GM19324 (cell line): ENCODE data around the gene FREM3.
"Not testable (repeated sequence)": the region's sequence is repeated elsewhere in the genome, so short reads cannot be mapped to it uniquely, and the experiment has no call there.

Source experiments
- ATAC-seq: cut with Tn5 transposase; IDR thresholded peaks from one replicate; pipeline ENCODE4 v1.9.1; 2021; ENCODE audit warnings: mild to moderate bottlenecking, moderate library complexity; ENCODE audit not compliant: unreplicated experiment, low FRiP score

Gene FREM3

GRCh38 chr4:143700416-143701352, at the start of gene FREM3:
Gene FREM3, minus strand, starts transcription at chr4:143700675. Its CDS starts 0 bp downstream, at chr4:143700675.
- no peak for ATAC-seq

DNA sequence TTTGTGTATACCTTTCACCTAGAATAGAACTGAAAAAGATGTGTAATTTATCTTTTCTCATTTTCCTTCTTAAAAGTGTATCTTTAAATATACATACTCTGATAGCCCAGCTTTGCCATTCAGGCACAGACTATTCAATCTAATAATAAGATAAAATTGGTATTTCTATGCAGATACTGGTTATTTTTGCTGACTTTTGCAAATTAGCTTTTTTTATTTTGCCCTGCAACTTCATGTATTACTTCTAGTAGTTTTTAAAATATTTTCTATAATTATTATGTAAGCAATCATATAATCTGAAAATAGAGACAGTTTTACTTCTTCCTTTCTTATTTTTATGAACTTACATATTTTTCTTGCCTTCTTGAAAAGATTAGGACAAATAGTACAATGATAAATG, 45.4 kb upstream of the FREM3 start:
- ATAC-seq, result no peak

GRCh38 chr4:143743591-143743990, 43.1 kb upstream of the FREM3 start:
- no peak for ATAC-seq

GRCh38 chr4:143742834-143743233, 42.4 kb upstream of the FREM3 start:
- no peak for ATAC-seq

DNA sequence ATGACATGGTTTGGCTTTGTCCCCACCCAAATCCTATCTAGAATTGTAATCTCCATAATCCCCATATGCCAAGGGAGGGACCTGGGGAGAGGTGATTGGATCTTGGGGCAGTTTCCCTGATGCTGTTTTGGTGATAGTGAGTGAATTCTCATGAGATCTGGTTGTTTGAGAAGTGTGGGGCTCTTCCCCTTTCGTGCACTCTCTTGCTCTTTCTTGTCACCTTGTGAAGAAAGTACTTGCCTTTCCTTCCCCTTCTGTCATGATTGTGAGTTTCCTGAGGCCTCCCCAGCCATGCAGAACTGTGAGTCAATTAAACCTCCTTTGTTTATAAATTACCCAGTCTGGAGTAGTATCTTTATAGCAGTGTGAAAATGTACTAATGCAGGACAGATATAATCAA, 36.4 kb upstream of the FREM3 start:
- no peak for ATAC-seq

DNA sequence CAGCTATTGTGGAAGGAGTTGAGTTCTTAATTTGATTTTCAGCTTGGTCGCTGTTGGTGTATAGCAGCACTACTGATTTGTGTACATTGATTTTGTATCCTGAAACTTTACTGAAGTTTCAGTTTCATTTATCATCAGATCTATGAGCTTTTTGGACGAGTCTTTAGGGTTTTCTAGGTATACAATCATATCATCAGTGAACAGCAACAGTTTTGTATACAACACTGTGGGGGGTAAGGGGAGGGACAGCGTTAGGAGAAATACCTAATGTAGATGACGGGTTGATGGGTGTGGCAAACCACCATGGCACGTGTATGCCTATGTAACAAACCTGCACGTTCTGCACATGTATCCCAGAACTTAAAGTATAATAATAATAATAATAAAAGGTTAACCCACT, 35.6 kb upstream of the FREM3 start:
- ATAC-seq, result not testable (repeated sequence)

GRCh38 chr4:143728166-143728565, 27.7 kb upstream of the FREM3 start:
- no peak for ATAC-seq

DNA sequence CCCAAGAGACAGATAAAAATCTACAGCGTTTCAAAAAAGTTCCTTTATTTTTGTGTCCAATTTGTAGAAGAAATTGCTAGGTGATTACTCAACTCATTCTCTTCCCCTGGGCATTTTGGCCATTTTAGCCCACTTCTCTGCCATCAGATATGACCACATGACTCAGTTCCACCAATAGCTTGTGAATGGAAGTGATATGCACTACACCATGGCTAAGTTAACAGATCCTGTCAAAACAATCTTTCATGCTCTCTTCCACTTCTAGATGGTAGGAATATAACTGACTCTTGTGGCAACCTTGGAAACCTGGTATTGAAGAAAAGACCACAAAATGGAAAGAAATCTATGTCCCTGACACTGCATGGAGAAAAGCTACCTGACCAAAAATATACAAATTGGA, 26.2 kb upstream of the FREM3 start:
- no peak for ATAC-seq

DNA sequence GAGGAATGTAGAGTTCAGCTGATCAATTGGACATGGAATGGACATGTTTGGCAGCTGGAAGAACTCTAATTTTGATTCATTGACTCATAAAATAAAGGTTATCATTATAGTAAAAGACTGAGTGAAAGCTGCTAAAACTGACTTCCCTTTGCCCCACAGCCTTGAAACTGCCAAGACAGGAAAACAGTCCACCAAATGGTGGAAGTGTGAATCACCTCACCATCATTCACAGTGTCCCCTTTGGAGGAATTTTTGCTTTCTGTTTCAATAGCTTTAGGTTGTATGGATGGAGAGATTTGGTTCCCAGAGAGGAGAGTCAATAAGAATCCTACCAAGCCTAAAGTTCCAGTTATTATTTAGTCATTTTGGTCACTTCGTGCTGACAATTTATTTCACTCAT, 20.8 kb upstream of the FREM3 start:
- no peak for ATAC-seq

DNA sequence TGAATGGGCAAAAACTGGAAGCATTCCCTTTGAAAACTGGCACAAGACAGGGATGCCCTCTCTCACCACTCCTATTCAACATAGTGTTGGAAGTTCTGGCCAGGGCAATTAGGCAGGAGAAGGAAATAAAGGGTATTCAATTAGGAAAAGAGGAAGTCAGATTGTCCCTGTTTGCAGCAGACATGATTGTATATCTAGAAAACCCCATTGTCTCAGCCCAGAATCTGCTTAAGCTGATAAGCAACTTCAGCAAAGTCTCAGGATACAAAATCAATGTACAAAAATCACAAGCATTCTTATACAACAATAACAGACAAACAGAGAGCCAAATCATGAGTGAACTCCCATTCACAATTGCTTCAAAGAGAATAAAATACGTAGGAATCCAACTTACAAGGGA, 18.3 kb upstream of the FREM3 start:
- ATAC-seq, result not testable (repeated sequence)

DNA sequence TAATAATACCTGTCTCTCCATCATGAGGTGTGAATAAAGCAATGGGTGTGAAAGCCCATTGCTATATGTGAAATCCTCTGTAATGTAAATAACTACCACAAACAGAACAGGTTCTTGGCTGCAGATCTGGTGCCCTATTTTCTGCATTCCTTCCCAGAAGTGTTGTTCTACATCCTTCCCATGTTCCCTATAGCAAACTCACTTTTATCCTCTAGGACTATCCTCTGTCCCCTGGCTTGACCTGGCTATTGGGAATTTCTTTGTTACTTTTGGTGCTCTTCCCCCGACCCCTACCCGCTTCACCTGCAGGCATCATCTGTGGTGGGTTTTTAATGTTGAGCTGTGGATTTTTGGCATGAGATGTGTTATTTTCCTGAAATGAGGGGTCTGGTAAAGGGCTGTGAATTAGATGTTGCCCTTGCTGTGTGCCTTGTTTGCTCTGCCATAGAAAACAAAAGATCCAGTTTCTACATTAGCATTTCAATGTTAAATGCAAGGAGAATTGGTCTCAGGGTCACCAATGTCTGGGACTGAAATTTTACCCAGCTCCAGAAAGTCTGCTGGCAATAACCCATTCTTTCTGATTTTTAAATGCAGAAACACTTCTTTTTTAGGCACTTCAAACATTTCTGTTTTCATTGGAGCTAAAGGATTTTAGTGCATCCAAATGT, 13.6 kb upstream of the FREM3 start:
- no peak for ATAC-seq

GRCh38 chr4:143713553-143713952, 13.1 kb upstream of the FREM3 start:
- ATAC-seq, result no peak

DNA sequence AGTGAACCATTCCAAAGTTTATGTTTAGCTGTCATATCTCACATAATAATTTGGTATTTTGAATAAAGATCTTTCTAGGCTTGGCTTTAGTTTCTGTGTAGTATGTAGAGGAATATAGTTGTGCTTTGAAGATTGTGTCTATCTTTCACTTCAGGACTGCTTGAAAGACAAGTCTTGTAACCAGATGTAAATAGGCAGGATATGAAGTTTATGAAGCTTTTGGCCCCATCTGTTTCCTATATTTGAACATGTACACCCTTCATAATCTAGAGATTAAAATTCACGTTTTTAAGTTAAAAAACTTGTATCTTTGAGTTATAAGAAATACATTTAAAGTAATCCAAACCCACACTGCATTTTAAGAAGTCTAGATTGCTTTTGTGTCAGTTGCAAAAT, 11.7 kb upstream of the FREM3 start:
- ATAC-seq, result no peak

DNA sequence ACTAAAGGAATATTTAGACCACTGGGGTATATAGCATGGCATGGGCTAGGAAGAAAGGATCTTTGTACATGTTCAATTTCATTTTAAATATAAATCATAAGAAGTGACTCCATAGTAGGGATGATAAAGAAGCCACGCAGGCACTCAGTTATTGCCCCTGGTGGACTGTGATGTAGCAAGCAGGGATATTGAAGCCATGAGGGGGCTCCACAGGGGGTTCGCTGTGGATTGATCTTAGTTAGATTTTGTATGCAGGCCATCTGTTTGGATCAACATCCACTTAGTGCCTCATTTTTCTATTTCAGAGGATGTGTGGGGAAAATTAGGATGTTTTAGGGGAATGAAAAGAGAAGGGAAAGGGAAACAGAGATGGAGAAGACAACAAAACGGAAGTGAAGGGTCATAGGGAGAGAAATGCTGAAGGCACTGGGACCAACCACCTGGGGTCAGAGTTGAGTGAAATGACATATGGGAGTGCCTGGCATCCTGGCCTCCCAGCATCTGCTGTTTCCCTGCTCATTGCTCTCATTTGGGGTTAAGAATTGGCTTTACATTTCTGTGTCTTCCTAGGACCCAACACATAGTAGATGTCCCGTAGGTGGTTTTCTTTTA, 11.2 kb upstream of the FREM3 start:
- ATAC-seq, result no peak

GRCh38 chr4:143701365-143701764, 890 bp upstream of the FREM3 start:
- no peak for ATAC-seq

DNA sequence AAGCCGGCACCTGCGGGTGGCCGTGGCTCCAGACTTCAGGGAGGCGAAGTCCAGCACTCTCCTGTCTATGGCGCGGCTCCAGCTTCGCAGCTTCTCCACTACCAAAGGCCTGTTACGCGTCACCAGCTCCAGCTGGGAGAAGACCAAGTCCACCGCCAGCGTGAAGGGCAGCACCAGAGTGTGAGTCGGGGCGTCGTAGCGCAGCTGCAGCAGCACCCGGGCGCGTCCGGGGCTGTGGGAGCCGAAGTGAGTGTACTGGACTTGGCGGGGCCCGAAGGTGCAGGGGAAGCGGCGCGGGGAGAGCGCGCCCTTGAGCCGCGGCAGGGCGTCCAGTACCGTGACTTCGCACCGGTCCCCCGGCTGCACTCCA, 444 bp downstream of the FREM3 start:
- no peak for ATAC-seq

DNA sequence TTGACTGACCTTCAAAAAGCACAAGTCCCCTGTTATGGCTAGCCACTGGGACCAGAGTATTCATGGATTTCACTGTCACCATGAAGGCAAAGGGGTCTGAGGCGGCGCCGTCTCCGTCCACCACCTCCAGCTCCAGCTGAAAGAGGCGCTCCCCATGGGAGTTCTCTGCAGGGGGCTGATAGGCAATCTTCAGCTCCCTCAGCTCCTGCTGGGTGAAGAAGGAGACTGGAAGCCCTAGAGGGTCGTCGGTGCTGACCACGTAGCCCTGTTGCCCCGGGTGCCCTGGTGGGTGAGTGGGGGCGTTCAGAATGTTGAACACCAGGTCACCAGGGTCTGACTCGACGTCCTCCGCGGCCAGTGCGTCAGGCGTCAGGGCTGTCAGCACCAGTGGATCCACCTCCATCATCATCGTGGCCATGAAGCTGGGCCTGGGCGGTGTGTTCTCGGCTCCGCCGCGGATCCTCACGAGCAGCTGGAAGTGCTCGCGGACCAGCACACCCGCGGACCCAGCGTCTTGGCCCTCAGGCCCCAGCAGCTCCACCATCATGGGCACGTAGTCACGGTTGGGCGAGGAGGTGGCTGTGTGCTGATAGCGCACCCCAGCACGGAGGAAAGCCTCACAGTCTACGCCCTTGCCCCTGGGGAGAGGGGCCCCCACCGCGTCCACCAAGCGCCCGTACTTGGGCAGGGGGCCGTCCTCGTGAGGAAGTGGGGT, 987 bp downstream of the FREM3 start:
- ATAC-seq, result no peak

- no peak for ATAC-seq
Observed at GRCh38 chr4:143693856-143694255, 6.6 kb downstream of the FREM3 start.

DNA sequence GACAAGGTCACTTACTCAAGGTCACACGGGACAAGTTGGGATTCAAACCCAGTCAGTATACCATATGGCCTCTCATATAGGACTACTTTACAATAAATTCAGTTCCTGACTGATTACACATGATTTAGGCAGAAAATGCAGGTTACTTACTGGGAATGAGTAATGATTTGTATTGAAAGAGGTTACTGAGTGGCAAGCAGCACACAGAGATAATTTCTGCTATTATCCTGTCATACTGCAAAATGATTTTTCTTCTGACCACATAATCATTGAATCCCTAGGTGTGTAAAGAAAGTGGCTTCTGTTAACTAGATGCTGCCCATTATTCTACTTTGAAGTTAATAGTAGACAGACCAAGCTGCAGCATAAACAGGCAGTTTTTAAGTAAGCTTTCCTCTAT, 8.2 kb downstream of the FREM3 start:
- ATAC-seq, result no peak

- no peak for ATAC-seq
Observed at GRCh38 chr4:143679434-143679833, 21.0 kb downstream of the FREM3 start.

DNA sequence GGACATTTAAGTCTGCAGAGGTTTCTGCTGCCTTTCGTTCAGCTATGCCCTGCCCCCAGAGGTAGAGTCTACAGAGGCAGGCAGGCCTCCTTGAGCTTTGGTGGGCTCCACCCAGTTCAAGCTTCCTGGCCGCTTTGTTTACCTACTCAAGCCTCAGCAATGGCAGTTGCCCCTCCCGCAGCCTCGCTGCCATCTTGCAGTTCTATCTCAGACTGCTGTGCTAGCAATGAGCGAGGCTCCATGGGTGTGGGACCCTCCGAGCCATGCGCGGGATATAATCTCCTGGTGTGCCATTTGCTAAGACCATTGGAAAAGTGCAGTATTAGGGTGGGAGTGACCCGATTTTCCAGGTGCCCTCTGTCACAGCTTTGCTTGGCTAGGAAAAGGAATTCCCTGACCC, 26.8 kb downstream of the FREM3 start:
- not testable (repeated sequence) for ATAC-seq
